Measurements from ENCODE around the gene DSCAM.

DNA sequence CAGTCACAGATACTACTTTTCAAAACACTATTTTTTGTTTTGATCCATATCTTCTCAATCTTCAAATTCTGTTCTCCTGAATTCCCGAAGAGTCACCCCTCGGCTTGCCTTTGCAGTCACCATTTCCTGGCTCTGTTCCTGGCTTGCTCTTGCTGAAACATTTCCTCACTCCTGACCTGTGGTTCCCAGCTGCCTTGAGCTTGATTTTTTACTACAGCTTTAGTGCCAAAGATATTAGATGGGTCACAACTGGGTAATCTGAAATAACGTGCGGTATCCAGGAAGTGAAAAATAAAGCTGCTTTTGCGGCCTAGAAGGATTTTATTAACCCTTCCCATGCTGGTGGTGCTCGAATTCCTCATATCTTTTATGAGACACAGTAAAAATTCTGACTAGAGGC is 660.9 kb downstream of the DSCAM start:
- TF ChIP-seq, protein P1, sequence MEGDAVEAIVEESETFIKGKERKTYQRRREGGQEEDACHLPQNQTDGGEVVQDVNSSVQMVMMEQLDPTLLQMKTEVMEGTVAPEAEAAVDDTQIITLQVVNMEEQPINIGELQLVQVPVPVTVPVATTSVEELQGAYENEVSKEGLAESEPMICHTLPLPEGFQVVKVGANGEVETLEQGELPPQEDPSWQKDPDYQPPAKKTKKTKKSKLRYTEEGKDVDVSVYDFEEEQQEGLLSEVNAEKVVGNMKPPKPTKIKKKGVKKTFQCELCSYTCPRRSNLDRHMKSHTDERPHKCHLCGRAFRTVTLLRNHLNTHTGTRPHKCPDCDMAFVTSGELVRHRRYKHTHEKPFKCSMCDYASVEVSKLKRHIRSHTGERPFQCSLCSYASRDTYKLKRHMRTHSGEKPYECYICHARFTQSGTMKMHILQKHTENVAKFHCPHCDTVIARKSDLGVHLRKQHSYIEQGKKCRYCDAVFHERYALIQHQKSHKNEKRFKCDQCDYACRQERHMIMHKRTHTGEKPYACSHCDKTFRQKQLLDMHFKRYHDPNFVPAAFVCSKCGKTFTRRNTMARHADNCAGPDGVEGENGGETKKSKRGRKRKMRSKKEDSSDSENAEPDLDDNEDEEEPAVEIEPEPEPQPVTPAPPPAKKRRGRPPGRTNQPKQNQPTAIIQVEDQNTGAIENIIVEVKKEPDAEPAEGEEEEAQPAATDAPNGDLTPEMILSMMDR (IDR thresholded peaks at IDR 0.05 in 8 of 11, conservative IDR thresholded peaks at IDR 0.05 in 3 of 11), result no peak
- TF ChIP-seq POLR2A (IDR thresholded peaks at IDR 0.05), result no peak

Data from spleen (tissue), 7 donors.